IMR-90 (cell line): ENCODE results near the gene ADPRHL1. TPM values are rescaled to one million over a fixed set of nuclear protein-coding genes. Genes with fewer than 3 reads are reported as not detected.

Experiments
- ATAC-seq: fragments of 200-7000 bp; cut with Tn5 transposase; 2 replicates; pipeline ENCODE4 v1.9.1; 2020; ENCODE audit warnings: low read depth, mild to moderate bottlenecking, moderate library complexity
- BruUV-seq: library from RNA; stranded (reverse); fragments of 400-500 nt; replicated peaks from 2 replicates; lab custom pipeline; 2021; lab: Mats Ljungman, UMichigan
- CTCF ChIA-PET: fragments of 300-600 bp; formaldehyde crosslinking; extraction: SDS; loops from one replicate; lab custom pipeline; 2021; ENCODE audit warnings: antibody characterized with exemption; lab: Yijun Ruan, JAX
- POLR2A ChIA-PET: fragments of 300-600 bp; sonication (Branson Sonifier 250); formaldehyde crosslinking; loops from one replicate; lab custom pipeline; 2022; ENCODE audit warnings: antibody characterized with exemption; ENCODE audit not compliant: unreplicated experiment; lab: Charles Lee
- DNase-seq: peaks from one replicate; pipeline ENCODE4 v3.0.0; 2013
- H2AFZ ChIP-seq: replicated peaks from 2 replicates; pipeline ENCODE3; 2013; ENCODE audit warnings: low read length, mild to moderate bottlenecking; ENCODE audit not compliant: poor library complexity
- H2AK5ac ChIP-seq: 2 replicates; pipeline ENCODE4 v1.6.1; 2013; ENCODE audit warnings: low read depth, low read length, inconsistent platforms
- H2AK9ac ChIP-seq: replicated peaks from 2 replicates; pipeline ENCODE3; 2013; ENCODE audit warnings: mild to moderate bottlenecking, low read depth, low read length, moderate library complexity; ENCODE audit not compliant: poor library complexity
- H2BK120ac ChIP-seq: 2 replicates; pipeline ENCODE4 v1.6.1; 2013; ENCODE audit warnings: low read depth, low read length, inconsistent platforms
- H2BK15ac ChIP-seq: 3 replicates; pipeline ENCODE4 v1.6.1; 2013; ENCODE audit warnings: low read depth, low read length, inconsistent platforms
- H2BK20ac ChIP-seq: 2 replicates; pipeline ENCODE4 v1.6.1; 2013; ENCODE audit warnings: low read depth, mild to moderate bottlenecking, inconsistent platforms, low read length, moderate library complexity
- H2BK5ac ChIP-seq: 2 replicates; pipeline ENCODE4 v1.6.1; 2013; ENCODE audit warnings: mild to moderate bottlenecking, low read depth, low read length, inconsistent platforms; ENCODE audit not compliant: poor library complexity, severe bottlenecking
- H3K14ac ChIP-seq: replicated peaks from 2 replicates; pipeline ENCODE4 v1.6.1; 2013; ENCODE audit warnings: low read depth, low read length, inconsistent platforms
- H3K18ac ChIP-seq: 2 replicates; pipeline ENCODE4 v1.6.1; 2013; ENCODE audit warnings: low read depth, low read length, control low read depth
- H3K23ac ChIP-seq: 2 replicates; pipeline ENCODE4 v1.6.1; 2013; ENCODE audit warnings: low read depth, low read length, inconsistent platforms
- H3K27ac ChIP-seq: 2 replicates; pipeline ENCODE4 v1.5.1; 2013; ENCODE audit warnings: mild to moderate bottlenecking, control low read depth, low read length; ENCODE audit not compliant: insufficient read depth
- H3K27me3 ChIP-seq: 2 replicates; pipeline ENCODE4 v1.6.1; 2013; ENCODE audit warnings: low read length; ENCODE audit not compliant: control insufficient read depth, insufficient read depth
- H3K36me3 ChIP-seq: 2 replicates; pipeline ENCODE4 v1.6.1; 2013; ENCODE audit warnings: low read length, mixed read lengths; ENCODE audit not compliant: control insufficient read depth, insufficient read depth
- H3K4ac ChIP-seq: 2 replicates; pipeline ENCODE4 v1.6.1; 2013; ENCODE audit warnings: low read depth, low read length, inconsistent platforms
- H3K4me1 ChIP-seq: 2 replicates; pipeline ENCODE4 v1.6.1; 2013; ENCODE audit warnings: low read length, mixed read lengths; ENCODE audit not compliant: control insufficient read depth, insufficient read depth
- H3K4me2 ChIP-seq: 2 replicates; pipeline ENCODE4 v1.6.1; 2013; ENCODE audit warnings: low read depth, mild to moderate bottlenecking, control low read depth, low read length, moderate library complexity
- H3K4me3 ChIP-seq: 2 replicates; pipeline ENCODE4 v1.5.1; 2013; ENCODE audit warnings: low read depth, mild to moderate bottlenecking, control low read depth, low read length, moderate library complexity; ENCODE audit not compliant: insufficient read depth
- H3K56ac ChIP-seq: 2 replicates; pipeline ENCODE4 v1.6.1; 2013; ENCODE audit warnings: low read length, inconsistent platforms; ENCODE audit not compliant: insufficient read depth; ENCODE audit errors: extremely low read depth
- H3K79me1 ChIP-seq, 2 experiments: 2 replicates each; pipeline ENCODE4 v1.6.1; 2013; ENCODE audit warnings: low read length in 2 of 2, inconsistent platforms in 1 of 2, low read depth in 1 of 2
- H3K9ac ChIP-seq: 2 replicates; pipeline ENCODE4 v1.6.1; 2013; ENCODE audit warnings: low read depth, low read length, control low read depth
- H3K9me1 ChIP-seq: 2 replicates; pipeline ENCODE4 v1.6.1; 2013; ENCODE audit warnings: low read length, inconsistent platforms; ENCODE audit not compliant: insufficient read depth
- H3K9me3 ChIP-seq: 2 replicates; pipeline ENCODE4 v1.6.1; 2013; ENCODE audit warnings: low read length; ENCODE audit not compliant: control insufficient read depth, insufficient read depth
- H4K20me1 ChIP-seq: 2 replicates; pipeline ENCODE4 v1.6.1; 2013; ENCODE audit warnings: low read length, inconsistent platforms; ENCODE audit not compliant: insufficient read depth
- H4K5ac ChIP-seq: 2 replicates; pipeline ENCODE4 v1.6.1; 2013; ENCODE audit warnings: mild to moderate bottlenecking, low read depth, low read length, control low read depth
- H4K8ac ChIP-seq, 2 experiments: 2 replicates each; pipeline ENCODE4 v1.6.1; 2013; ENCODE audit warnings: low read depth in 2 of 2, low read length in 2 of 2, control low read depth in 1 of 2, inconsistent platforms in 1 of 2
- H4K91ac ChIP-seq: 2 replicates; pipeline ENCODE4 v1.6.1; 2013; ENCODE audit warnings: low read depth, low read length, inconsistent platforms; ENCODE audit not compliant: insufficient read depth
- CEBPB ChIP-seq: IDR thresholded peaks from 2 replicates; pipeline ENCODE4 v1.6.1; 2012; ENCODE audit warnings: low read depth, low read length, improper control_type of control experiment
- POLR2A ChIP-seq: IDR thresholded peaks from 2 replicates; pipeline ENCODE4 v1.6.1; 2012; ENCODE audit warnings: mild to moderate bottlenecking, low read depth, low read length
- RFX5 ChIP-seq: IDR thresholded peaks from 2 replicates; pipeline ENCODE4 v1.8.0; 2012; ENCODE audit warnings: low read depth, mild to moderate bottlenecking, low read length, moderate library complexity
- WGBS, 2 experiments: methylation state at CpG; one replicate each; pipeline versions ENCODE4 v1.1.5 to v1.1.7; 2013; ENCODE audit warnings: missing lambda C conversion rate in 2 of 2; ENCODE audit not compliant: insufficient read length in 1 of 2; ENCODE audit errors: extremely low coverage in 2 of 2; 5-methylcytosine and 5-hydroxymethylcytosine counted together
- dilution Hi-C: fragments of 300-500 bp; cut with HindIII; formaldehyde crosslinking; loops from one replicate; pipeline ENCODE4 v1.14.3; 2018; ENCODE audit warnings: low sequenced_read_pairs; ENCODE audit not compliant: unreplicated experiment
- in situ Hi-C: fragments of 300-500 bp; cut with MboI; formaldehyde crosslinking; loops from 3 replicates; pipeline ENCODE4 v1.14.3; 2019; ENCODE audit warnings: low sequenced_read_pairs, inconsistent platforms, mixed read lengths
- intact Hi-C: fragments of 100-400 bp; cut with micrococcal nuclease; formaldehyde crosslinking; loops from 2 replicates; pipeline ENCODE4 v1.10.0; 2022
- polyA plus RNA-seq, 3 experiments: library from polyadenylated mRNA; depleted of rRNA; stranded (reverse); fragments of >200 nt; gene quantifications; 2 replicates each; pipeline ENCODE4 v1.2.3, GENCODE V29; 2012; ENCODE audit warnings: low replicate concordance in 1 of 3
- total RNA-seq: library from RNA; depleted of rRNA; stranded (reverse); fragments of >200 nt; gene quantifications from 2 replicates; pipeline ENCODE4 v1.2.3, GENCODE V29; 2012
- TF ChIP-seq, protein P1 (sequence below): fragments of 150-350 bp; IDR thresholded peaks from 2 replicates; pipeline ENCODE4 v1.6.1; 2017; ENCODE audit warnings: mild to moderate bottlenecking, antibody characterized with exemption, low read length, low read depth

ADPRHL1 gene
- total and polyA plus RNA-seq, 2 of the 4 experiments (the other 2 are of a cell fraction) = 0.36 to 0.67 TPM

- BruUV-seq = no TSS peak
- no peak for ATAC-seq
- Histone ChIP-seq H3K9me1 (no peaks in the 10 kb centered on the region), H3K9ac (no peak overlapping the region), H3K4me3 (no peak overlapping the region), H3K18ac (no peak overlapping the region), H3K14ac (no peak overlapping the region), H3K4me2 (no peak overlapping the region), H3K4me1 (peaks cover 4% of the 10 kb centered on the region; the same call in 1 of the 2 replicates), H4K20me1 (no peaks in the 10 kb centered on the region), H4K8ac (no peak overlapping the region), H2AFZ (no peak overlapping the region), H3K9me3 (no peaks in the 10 kb centered on the region), H2AK5ac (no peak overlapping the region), H2BK5ac (no peak overlapping the region), H3K27me3 (peaks cover 3% of the 10 kb centered on the region; the same call in 1 of the 2 replicates), H3K4ac (no peak overlapping the region), H4K91ac (no peak overlapping the region), H2BK20ac (no peak overlapping the region), H3K79me1 (no peaks in the 10 kb centered on the region), H2BK15ac (no peak overlapping the region), H3K23ac (no peak overlapping the region), H3K56ac (no peak overlapping the region), H3K36me3 (no peaks in the 10 kb centered on the region), H3K27ac (no peak overlapping the region), H2AK9ac (peak overlapping the region; percentile 61), H2BK120ac (no peak overlapping the region), H4K5ac (no peak overlapping the region)
- POLR2A ChIA-PET = no interaction called here
- WGBS, 2 experiments = 82% methylated on average over 6 of the region's 15 CpGs; no CpG with 5 or more reads in 1 of the 2 experiments
- DNase-seq = no peak
- TF ChIP-seq CEBPB (no peak), RFX5 (no peak), POLR2A (no peak)
- TF ChIP-seq, protein P1, sequence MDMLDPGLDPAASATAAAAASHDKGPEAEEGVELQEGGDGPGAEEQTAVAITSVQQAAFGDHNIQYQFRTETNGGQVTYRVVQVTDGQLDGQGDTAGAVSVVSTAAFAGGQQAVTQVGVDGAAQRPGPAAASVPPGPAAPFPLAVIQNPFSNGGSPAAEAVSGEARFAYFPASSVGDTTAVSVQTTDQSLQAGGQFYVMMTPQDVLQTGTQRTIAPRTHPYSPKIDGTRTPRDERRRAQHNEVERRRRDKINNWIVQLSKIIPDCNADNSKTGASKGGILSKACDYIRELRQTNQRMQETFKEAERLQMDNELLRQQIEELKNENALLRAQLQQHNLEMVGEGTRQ = no peak
- in situ Hi-C loops (no loop called here), intact Hi-C loops (no loop called here), dilution Hi-C loops (no loop called here)
- CTCF ChIA-PET = no interaction called here
These were observed 33.1 kb downstream of the ADPRHL1 start for GRCh38 chr13:113420232-113420631.
